H1 (cell line): ENCODE data around the gene RELCH. TPM values are rescaled to one million over a fixed set of nuclear protein-coding genes. Genes with fewer than 3 reads are reported as not detected.

ENCODE experiments used
- CTCF ChIA-PET: fragments of 300-600 bp; sonication (Branson Sonifier 250); formaldehyde crosslinking; loops from one replicate; lab custom pipeline; 2021; ENCODE audit not compliant: partially characterized antibody; lab: Charles Lee
- POLR2A ChIA-PET: fragments of 300-600 bp; sonication (Branson Sonifier 250); formaldehyde crosslinking; loops from one replicate; lab custom pipeline; 2021; ENCODE audit warnings: inconsistent platforms; ENCODE audit not compliant: partially characterized antibody; lab: Charles Lee
- DNase-seq, 2 experiments: peaks; one replicate each; pipeline versions ENCODE4 v3.0.0 to v3.0.0-alpha.2; 2010 to 2022; ENCODE audit warnings: low spot score in 2 of 2, low read depth in 1 of 2, mixed read lengths in 1 of 2
- FAIRE-seq: peaks from 2 replicates; lab custom pipeline; 2011; peaks lifted over from hg19 to GRCh38; lab: Jason Lieb, UNC
- H2AFZ ChIP-seq: 2 replicates; pipeline ENCODE4 v1.8.1; 2012; ENCODE audit warnings: low read length, inconsistent platforms
- H2AK5ac ChIP-seq: 2 replicates; pipeline ENCODE4 v1.6.1; 2013; ENCODE audit warnings: low read depth, low read length
- H2BK120ac ChIP-seq: replicated peaks from 2 replicates; pipeline ENCODE3; 2013; ENCODE audit warnings: low read depth, low read length, inconsistent platforms
- H2BK12ac ChIP-seq: 2 replicates; pipeline ENCODE4 v1.6.1; 2013; ENCODE audit warnings: low read depth, low read length
- H2BK15ac ChIP-seq: 2 replicates; pipeline ENCODE4 v1.6.1; 2013; ENCODE audit warnings: low read length
- H2BK20ac ChIP-seq: 2 replicates; pipeline ENCODE4 v1.6.1; 2013; ENCODE audit warnings: low read length
- H2BK5ac ChIP-seq: 2 replicates; pipeline ENCODE4 v1.6.1; 2013; ENCODE audit warnings: low read depth, low read length
- H3K14ac ChIP-seq: 2 replicates; pipeline ENCODE4 v1.6.1; 2013; ENCODE audit warnings: inconsistent platforms; ENCODE audit not compliant: insufficient read length
- H3K18ac ChIP-seq: 2 replicates; pipeline ENCODE4 v1.6.1; 2013; ENCODE audit warnings: low read length; ENCODE audit errors: extremely low read depth
- H3K23ac ChIP-seq: 2 replicates; pipeline ENCODE4 v1.6.1; 2013; ENCODE audit warnings: inconsistent platforms; ENCODE audit not compliant: insufficient read length
- H3K23me2 ChIP-seq: 2 replicates; pipeline ENCODE4 v1.6.1; 2013; ENCODE audit warnings: low read depth, low read length
- H3K27ac ChIP-seq: 2 replicates; pipeline ENCODE4 v1.6.1; 2011; ENCODE audit warnings: low read depth, low read length, inconsistent platforms
- H3K27me3 ChIP-seq, 4 experiments: replicated peaks in 1 of 4; 1 replicate in 1 of 4; 2 replicates in 3 of 4; pipeline versions ENCODE4 v1.6.1 to v1.8.1; 2011 to 2013; ENCODE audit warnings: low read length in 3 of 4, mild to moderate bottlenecking in 3 of 4, inconsistent platforms in 2 of 4, mixed read lengths in 2 of 4, moderate library complexity in 1 of 4; ENCODE audit not compliant: control insufficient read depth in 3 of 4, insufficient read depth in 3 of 4; ENCODE audit errors: extremely low read depth in 1 of 4
- H3K36me3 ChIP-seq, 4 experiments: 2 replicates each; pipeline versions ENCODE4 v1.6.1 to v1.8.1; 2011 to 2013; ENCODE audit warnings: mild to moderate bottlenecking in 4 of 4, low read length in 3 of 4, moderate library complexity in 2 of 4, control low read depth in 1 of 4, inconsistent platforms in 1 of 4; ENCODE audit not compliant: insufficient read depth in 4 of 4, control insufficient read depth in 2 of 4
- H3K4ac ChIP-seq: replicated peaks from 2 replicates; pipeline ENCODE3; 2013; ENCODE audit warnings: low read length, low read depth, mixed read lengths, inconsistent platforms; ENCODE audit not compliant: insufficient read length
- H3K4me1 ChIP-seq, 4 experiments: replicated peaks in 1 of 4; 1 replicate in 1 of 4; 2 replicates in 3 of 4; pipeline versions ENCODE4 v1.6.1 to v1.8.1; 2011 to 2013; ENCODE audit warnings: low read length in 3 of 4, inconsistent platforms in 2 of 4, mixed read lengths in 1 of 4; ENCODE audit not compliant: insufficient read depth in 4 of 4, control insufficient read depth in 3 of 4
- H3K4me2 ChIP-seq, 2 experiments: 2 replicates each; pipeline versions ENCODE4 v1.6.1 to v1.8.1; 2011 to 2013; ENCODE audit warnings: low read depth in 2 of 2, low read length in 2 of 2, control low read depth in 1 of 2, inconsistent platforms in 1 of 2, mild to moderate bottlenecking in 1 of 2; ENCODE audit not compliant: insufficient read depth in 1 of 2
- H3K4me3 ChIP-seq, 4 experiments: fragments of 200-600, 300-600 bp in 1 of 4; sonication (generic), shearing (Covaris generic), sonication (Bioruptor Twin) in 1 of 4; 2 replicates each; pipeline versions ENCODE4 v1.5.1 to v1.8.1; 2011 to 2016; ENCODE audit warnings: low read length in 4 of 4, low read depth in 3 of 4, control low read depth in 2 of 4, inconsistent platforms in 2 of 4, mild to moderate bottlenecking in 2 of 4, mixed read lengths in 1 of 4, moderate library complexity in 1 of 4; ENCODE audit not compliant: insufficient read depth in 2 of 4; ENCODE audit errors: extremely low read depth in 1 of 4
- H3K56ac ChIP-seq: replicated peaks from 2 replicates; pipeline ENCODE3; 2013; ENCODE audit warnings: low read depth, mild to moderate bottlenecking, mixed read lengths, low read length, inconsistent platforms; ENCODE audit not compliant: insufficient read length
- H3K79me1 ChIP-seq: 2 replicates; pipeline ENCODE4 v1.6.1; 2013; ENCODE audit warnings: low read depth, low read length, control low read depth
- H3K79me2 ChIP-seq, 2 experiments: 2 replicates each; pipeline versions ENCODE4 v1.6.1 to v1.8.1; 2012 to 2013; ENCODE audit warnings: low read length in 2 of 2, mild to moderate bottlenecking in 2 of 2, inconsistent platforms in 1 of 2; ENCODE audit not compliant: insufficient read depth in 2 of 2, control insufficient read depth in 1 of 2
- H3K9ac ChIP-seq, 4 experiments: replicated peaks in 1 of 4; 1 replicate in 1 of 4; 2 replicates in 3 of 4; pipeline versions ENCODE4 v1.6.1 to v1.8.1; 2011 to 2013; ENCODE audit warnings: low read depth in 3 of 4, low read length in 3 of 4, control low read depth in 2 of 4, mild to moderate bottlenecking in 2 of 4, moderate library complexity in 2 of 4, inconsistent platforms in 1 of 4; ENCODE audit errors: extremely low read depth in 1 of 4
- H3K9me3 ChIP-seq, 2 experiments: 2 replicates each; pipeline versions ENCODE4 v1.6.1 to v1.8.1; 2012 to 2013; ENCODE audit warnings: mild to moderate bottlenecking in 2 of 2, moderate library complexity in 2 of 2, control low read depth in 1 of 2, inconsistent platforms in 1 of 2, low read depth in 1 of 2, low read length in 1 of 2, mixed read lengths in 1 of 2; ENCODE audit not compliant: insufficient read depth in 2 of 2
- H4K20me1 ChIP-seq, 2 experiments: replicated peaks in 1 of 2; 2 replicates each; pipeline versions ENCODE3 to v1.8.1; 2011 to 2013; ENCODE audit warnings: inconsistent platforms in 2 of 2, low read length in 2 of 2, mild to moderate bottlenecking in 1 of 2; ENCODE audit not compliant: insufficient read depth in 2 of 2, control insufficient read depth in 1 of 2
- H4K5ac ChIP-seq: 2 replicates; pipeline ENCODE4 v1.6.1; 2013; ENCODE audit warnings: low read length, low read depth, mixed read lengths, inconsistent platforms; ENCODE audit not compliant: insufficient read length
- H4K8ac ChIP-seq: 2 replicates; pipeline ENCODE4 v1.8.0; 2013; ENCODE audit warnings: mild to moderate bottlenecking, moderate library complexity, low read length, inconsistent platforms; ENCODE audit not compliant: insufficient read depth; ENCODE audit errors: extremely low read depth
- H4K91ac ChIP-seq: replicated peaks from 2 replicates; pipeline ENCODE3; 2013; ENCODE audit warnings: low read length, mixed read lengths, inconsistent platforms; ENCODE audit not compliant: insufficient read length
- CTCF ChIP-seq, 3 experiments: IDR thresholded peaks; 1 replicate in 2 of 3; 2 replicates in 1 of 3; pipeline versions ENCODE4 v1.5.1 to v1.6.1; 2011; ENCODE audit warnings: low read length in 3 of 3, mild to moderate bottlenecking in 3 of 3, inconsistent platforms in 2 of 3, low read depth in 1 of 3, moderate library complexity in 1 of 3; ENCODE audit not compliant: insufficient read depth in 1 of 3; ENCODE audit errors: control extremely low read depth in 1 of 3
- RAD21 ChIP-seq, 2 experiments: IDR thresholded peaks in 1 of 2; conservative IDR thresholded peaks in 1 of 2; 2 replicates each; pipeline ENCODE4 v1.6.1; 2011; ENCODE audit warnings: low read depth in 2 of 2, low read length in 2 of 2, improper control_type of control experiment in 1 of 2, inconsistent platforms in 1 of 2, mild to moderate bottlenecking in 1 of 2, moderate library complexity in 1 of 2
- SP2 ChIP-seq: IDR thresholded peaks from 2 replicates; pipeline ENCODE4 v1.6.1; 2012; ENCODE audit warnings: mild to moderate bottlenecking, low read length, inconsistent platforms
- WGBS, 2 experiments: shearing (Covaris generic) in 1 of 2; methylation state at CpG; one replicate each; pipeline versions ENCODE4 v1.1.6 to v1.1.7; 2013 to 2015; ENCODE audit warnings: low lambda C conversion rate in 2 of 2, mixed read lengths in 2 of 2, inconsistent platforms in 1 of 2, low coverage in 1 of 2, missing lambda C conversion rate in 1 of 2; ENCODE audit not compliant: insufficient replicate concordance in 2 of 2, insufficient coverage in 1 of 2, insufficient read length in 1 of 2; ENCODE audit errors: extremely low coverage in 1 of 2, missing lambda C conversion rate in 1 of 2; 5-methylcytosine and 5-hydroxymethylcytosine counted together
- polyA plus RNA-seq, 7 experiments: library from polyadenylated mRNA; depleted of rRNA in 3 of 7; stranded (reverse) in 5 of 7; unstranded in 2 of 7; fragments of >200 nt in 5 of 7; fragments of 200-250 nt in 2 of 7; gene quantifications; 1 replicate in 5 of 7; 2 replicates in 1 of 7; 4 replicates in 1 of 7; pipeline versions ENCODE4 v1.2.1 to v1.2.3, GENCODE V29; 2011 to 2013; ENCODE audit warnings: missing spikeins in 2 of 7, mixed read lengths in 2 of 7
- total RNA-seq: library from RNA; stranded (reverse); fragmentation: NEBNext Ultra II Directional; extraction: Animal tissue kit (Norgen Biotek cat#: 25700); gene quantifications from 2 replicates; pipeline ENCODE4 v1.2.1, GENCODE V29; 2021

Gene RELCH
- total and polyA plus RNA-seq, 2 of the 8 experiments (the other 6 are each of a cell fraction or from before 2014, with no cell fraction given): 7.3 to 26.9 TPM

- 89% methylated on average over 3 of the region's 3 CpGs; no CpG with 5 or more reads in 1 of the 2 experiments for WGBS, 2 experiments
- TF ChIP-seq SP2 (no peak), RAD21 (IDR thresholded peaks at IDR 0.05 in 1 of 2, conservative IDR thresholded peaks at IDR 0.05 in 1 of 2; ENCODE audit: low read depth in 2 of 2, low read length in 2 of 2) (peak; percentile 57 to 70), CTCF (IDR thresholded peaks at IDR 0.05; ENCODE audit: control extremely low read depth in 1 of 3, insufficient read depth in 1 of 3, low read depth in 1 of 3, low read length in 3 of 3) (peak in 2 of 3 experiments; percentile 63 to 74; a peak in 3 of 4 replicates)
- CTCF ChIA-PET: interaction anchor here (0.9 to 4.1 kb wide), 29 partner anchors 9 to 717 kb away, joined by 3 to 27 read pairs (median 4); partner anchors contain the start of genes PIGN and RELCH
- Histone ChIP-seq H3K23ac (no peak overlapping the region), H2BK20ac (no peak overlapping the region), H3K79me2 (no peaks in the 10 kb centered on the region), H3K4me2 (no peak overlapping the region), H2BK120ac (no peak overlapping the region), H3K56ac (no peak overlapping the region), H3K4me1 (no peaks in the 10 kb centered on the region), H3K27ac (no peak overlapping the region), H4K8ac (no peak overlapping the region), H4K20me1 (no peaks in the 10 kb centered on the region), H2BK15ac (no peak overlapping the region), H2BK5ac (no peak overlapping the region), H3K4me3 (no peak overlapping the region), H2AK5ac (no peak overlapping the region), H2BK12ac (no peak overlapping the region), H3K79me1 (no peaks in the 10 kb centered on the region), H3K36me3 (peaks cover 0 to 4% (median 1%) of the 10 kb centered on the region in 4 experiments; a peak in 2 of 8 replicates), H3K14ac (no peak overlapping the region), H3K18ac (no peak overlapping the region), H4K5ac (no peak overlapping the region), H3K4ac (no peak overlapping the region), H3K9ac (no peak overlapping the region), H3K27me3 (no peaks in the 10 kb centered on the region), H3K9me3 (no peaks in the 10 kb centered on the region), H2AFZ (no peak overlapping the region), H4K91ac (no peak overlapping the region), H3K23me2 (no peaks in the 10 kb centered on the region)
- FAIRE-seq: peak; percentile 78
- DNase-seq: peak in 1 of 2 experiments; percentile 59
- POLR2A ChIA-PET: interaction anchor here (0.6 to 3.2 kb wide), 2 partner anchors 50 to 63 kb away, joined by 3 to 17 read pairs; partner anchors contain the start of genes PIGN and RELCH
These were observed 62.5 kb downstream of the RELCH start for GRCh38 chr18:62249478-62250097.
